Skeletal muscle tissue (tissue), 4 donors: Measurements from ENCODE around the gene IL3. TPM values are rescaled to one million over a fixed set of nuclear protein-coding genes. Genes with fewer than 3 reads are reported as not detected.
"Not testable (repeated sequence)": the region's sequence is repeated elsewhere in the genome, so short reads cannot be mapped to it uniquely, and the experiment has no call there.

ENCODE experiments used
- H3K27ac ChIP-seq: one replicate; pipeline ENCODE4 v1.7.0; 2013; ENCODE audit warnings: mild to moderate bottlenecking, low read depth, low read length, inconsistent platforms
- H3K27me3 ChIP-seq, 3 donors: one replicate each; pipeline ENCODE4 v1.7.0; 2013; ENCODE audit warnings: low read length in 3 of 3; ENCODE audit not compliant: control insufficient read depth in 3 of 3, insufficient read depth in 3 of 3
- H3K36me3 ChIP-seq, 3 donors: one replicate each; pipeline ENCODE4 v1.7.0; 2013; ENCODE audit warnings: low read length in 3 of 3; ENCODE audit not compliant: control insufficient read depth in 3 of 3, insufficient read depth in 3 of 3
- H3K4me1 ChIP-seq, 3 donors: one replicate each; pipeline ENCODE4 v1.7.0; 2013; ENCODE audit warnings: low read length in 3 of 3, mild to moderate bottlenecking in 3 of 3; ENCODE audit not compliant: control insufficient read depth in 3 of 3, insufficient read depth in 3 of 3
- H3K4me3 ChIP-seq, 3 donors: one replicate each; pipeline ENCODE4 v1.7.0; 2013; ENCODE audit warnings: low read length in 3 of 3
- H3K9ac ChIP-seq, 3 donors: one replicate each; pipeline ENCODE4 v1.7.0; 2013; ENCODE audit warnings: low read length in 3 of 3, mild to moderate bottlenecking in 3 of 3, moderate library complexity in 2 of 3, low read depth in 1 of 3
- H3K9me3 ChIP-seq, 3 donors: one replicate each; pipeline ENCODE4 v1.7.0; 2013; ENCODE audit warnings: low read length in 3 of 3; ENCODE audit not compliant: control insufficient read depth in 3 of 3
- total RNA-seq: library from RNA; depleted of rRNA; stranded (reverse); fragments of >200 nt; gene quantifications from one replicate; pipeline ENCODE4 v1.2.3, GENCODE V29; 2014
- donor health status: Osteomylitis.

Gene IL3
- total RNA-seq, 1 donor from 2014 or later = not detected

- Histone ChIP-seq H3K27ac (no peak overlapping the region), H3K9ac (no peak overlapping the region), H3K36me3 (no peaks in the 10 kb centered on the region), H3K4me3 (no peak overlapping the region), H3K27me3 (no peaks in the 10 kb centered on the region), H3K9me3 (no peaks in the 10 kb centered on the region), H3K4me1 (peaks cover 7 to 13% (median 11%) of the 10 kb centered on the region in 3 donors)
Observed at GRCh38 chr5:132099905-132100304, 39.5 kb downstream of the IL3 start.

- H3K4me3 ChIP-seq = no peak overlapping the region
- no peak overlapping the region for H3K27ac ChIP-seq
- H3K4me1 ChIP-seq = peaks cover 7 to 13% (median 11%) of the 10 kb centered on the region in 3 donors
- no peak overlapping the region for H3K9ac ChIP-seq
- no peaks in the 10 kb centered on the region for H3K9me3 ChIP-seq
- no peaks in the 10 kb centered on the region for H3K27me3 ChIP-seq
- H3K36me3 ChIP-seq = no peaks in the 10 kb centered on the region
Observed at GRCh38 chr5:132100672-132101261, 40.3 kb downstream of the IL3 start.

- no peak overlapping the region for H3K9ac ChIP-seq
- no peaks in the 10 kb centered on the region for H3K9me3 ChIP-seq
- H3K4me3 ChIP-seq = no peak overlapping the region
- H3K27ac ChIP-seq = no peak overlapping the region
- H3K36me3 ChIP-seq = no peaks in the 10 kb centered on the region
- H3K27me3 ChIP-seq = no peaks in the 10 kb centered on the region
- peaks cover 7 to 13% (median 11%) of the 10 kb centered on the region in 3 donors for H3K4me1 ChIP-seq
Observed at GRCh38 chr5:132101385-132101880, 41.0 kb downstream of the IL3 start.

- no peak overlapping the region for H3K27ac ChIP-seq
- H3K9me3 ChIP-seq = no peaks in the 10 kb centered on the region
- no peak overlapping the region for H3K4me3 ChIP-seq
- H3K36me3 ChIP-seq = no peaks in the 10 kb centered on the region
- H3K4me1 ChIP-seq = peaks cover 7 to 13% (median 11%) of the 10 kb centered on the region in 3 donors
- no peak overlapping the region for H3K9ac ChIP-seq
- H3K27me3 ChIP-seq = no peaks in the 10 kb centered on the region
Observed at GRCh38 chr5:132102101-132102701, 41.7 kb downstream of the IL3 start.

- Histone ChIP-seq H3K4me3 (no peak overlapping the region), H3K27me3 (no peaks in the 10 kb centered on the region), H3K9ac (no peak overlapping the region), H3K27ac (peak overlapping the region; percentile 54), H3K36me3 (no peaks in the 10 kb centered on the region), H3K4me1 (peaks cover 7 to 13% (median 11%) of the 10 kb centered on the region in 3 donors), H3K9me3 (no peaks in the 10 kb centered on the region)
Observed at GRCh38 chr5:132102944-132103331, 42.5 kb downstream of the IL3 start.

- Histone ChIP-seq H3K27ac (peak overlapping the region; percentile 54), H3K4me1 (peaks cover 7 to 13% (median 11%) of the 10 kb centered on the region in 3 donors), H3K27me3 (no peaks in the 10 kb centered on the region), H3K4me3 (no peak overlapping the region), H3K9ac (no peak overlapping the region), H3K9me3 (no peaks in the 10 kb centered on the region), H3K36me3 (no peaks in the 10 kb centered on the region)
Observed at GRCh38 chr5:132103332-132103951, 43.0 kb downstream of the IL3 start.

GRCh38 chr5:132103969-132104391 lies 43.5 kb downstream of the IL3 start:
- no peaks in the 10 kb centered on the region for H3K9me3 ChIP-seq
- peaks cover 7 to 13% (median 11%) of the 10 kb centered on the region in 3 donors for H3K4me1 ChIP-seq
- no peaks in the 10 kb centered on the region for H3K36me3 ChIP-seq
- no peaks in the 10 kb centered on the region for H3K27me3 ChIP-seq
- no peak overlapping the region for H3K9ac ChIP-seq
- H3K27ac ChIP-seq = no peak overlapping the region
- no peak overlapping the region for H3K4me3 ChIP-seq

- H3K27ac ChIP-seq = no peak overlapping the region
- H3K27me3 ChIP-seq = no peaks in the 10 kb centered on the region
- H3K9me3 ChIP-seq = no peaks in the 10 kb centered on the region
- no peak overlapping the region for H3K9ac ChIP-seq
- H3K36me3 ChIP-seq = no peaks in the 10 kb centered on the region
- H3K4me3 ChIP-seq = no peak overlapping the region
- H3K4me1 ChIP-seq = peaks cover 7 to 13% (median 11%) of the 10 kb centered on the region in 3 donors
Observed at GRCh38 chr5:132104556-132104955, 44.1 kb downstream of the IL3 start.

- Histone ChIP-seq H3K27me3 (no peaks in the 10 kb centered on the region), H3K4me3 (no peak overlapping the region), H3K9me3 (no peaks in the 10 kb centered on the region), H3K4me1 (peaks cover 7 to 13% (median 11%) of the 10 kb centered on the region in 3 donors), H3K36me3 (no peaks in the 10 kb centered on the region), H3K27ac (no peak overlapping the region), H3K9ac (no peak overlapping the region)
Observed at GRCh38 chr5:132105688-132106087, 45.2 kb downstream of the IL3 start.

GRCh38 chr5:132108495-132108894 lies 48.0 kb downstream of the IL3 start:
- H3K4me3 ChIP-seq, H3K9ac ChIP-seq, H3K9me3 ChIP-seq, H3K27ac ChIP-seq, H3K27me3 ChIP-seq, H3K36me3 ChIP-seq, H3K4me1 ChIP-seq: not testable (repeated sequence)
